Measurements from ENCODE around the gene PLCH2. TPM values are rescaled to one million over a fixed set of nuclear protein-coding genes. Genes with fewer than 3 reads are reported as not detected.

PLCH2 gene
- total and polyA plus RNA-seq, 2 of the 13 experiments (the other 11 are each of a cell fraction or from before 2014, with no cell fraction given): 0.15 to 0.67 TPM

DNA sequence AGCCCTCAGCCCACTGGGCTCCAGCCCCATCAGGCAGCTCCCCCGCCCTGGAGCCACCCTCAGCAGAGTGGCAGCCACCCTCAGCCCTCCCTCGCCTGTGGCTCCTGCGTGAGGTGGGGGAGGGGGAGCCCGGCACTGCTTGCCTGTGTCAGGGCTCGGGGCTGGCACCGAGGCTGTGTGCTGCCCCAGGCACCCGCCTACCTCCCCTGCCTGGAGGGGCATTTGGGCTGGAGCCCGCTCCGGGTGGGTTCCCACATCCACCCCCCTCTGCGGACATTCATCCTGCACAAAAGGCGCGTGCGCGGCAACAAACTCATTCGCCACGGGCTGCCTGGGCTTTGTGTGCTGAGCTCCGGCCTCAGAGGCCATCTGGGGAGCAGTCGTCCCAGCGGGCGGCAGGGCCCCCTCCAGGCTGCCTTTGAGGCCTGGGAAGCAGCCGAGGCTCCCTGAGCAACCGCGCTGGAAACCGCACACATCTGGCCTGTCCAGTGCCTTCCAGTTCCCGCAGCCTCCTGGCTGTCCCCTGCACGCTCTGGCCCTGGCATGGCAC is 67.5 kb downstream of the PLCH2 start (continued):
- TF ChIP-seq ZNF318 (CRISPR knock-in tag; IDR thresholded peaks at IDR 0.05) (no peak), ZFP36 (IDR thresholded peaks at IDR 0.05; ENCODE audit: borderline replicate concordance, low read depth, low read length, partially characterized antibody) (no peak), ZBTB7A (CRISPR knock-in tag; IDR thresholded peaks at IDR 0.05) (peak; percentile 17; the same call in 1 of the 2 replicates), ZBTB34 (CRISPR knock-in tag; IDR thresholded peaks at IDR 0.05) (no peak), GMEB1 (CRISPR knock-in tag; IDR thresholded peaks at IDR 0.05; ENCODE audit: borderline replicate concordance) (no peak; the same call in 1 of the 2 replicates), CHD4 (IDR thresholded peaks at IDR 0.05; ENCODE audit: borderline replicate concordance, low read length) (no peak), PHF21A (CRISPR knock-in tag; IDR thresholded peaks at IDR 0.05) (0 out of 2 replicates have a peak, but pooled peaks have one; percentile 38), TARDBP (CRISPR knock-in tag; IDR thresholded peaks at IDR 0.05) (no peak), ZMYM4 (CRISPR knock-in tag; IDR thresholded peaks at IDR 0.05) (no peak), NFYC (CRISPR knock-in tag; IDR thresholded peaks at IDR 0.05) (no peak), NR1H2 (CRISPR knock-in tag; IDR thresholded peaks at IDR 0.05; ENCODE audit: borderline replicate concordance, low read depth) (no peak), FOSL2 (CRISPR knock-in tag; IDR thresholded peaks at IDR 0.05) (0 out of 2 replicates have a peak, but pooled peaks have one; percentile 9), MXD4 (CRISPR knock-in tag; IDR thresholded peaks at IDR 0.05) (no peak)
- TF ChIP-seq, protein P1, sequence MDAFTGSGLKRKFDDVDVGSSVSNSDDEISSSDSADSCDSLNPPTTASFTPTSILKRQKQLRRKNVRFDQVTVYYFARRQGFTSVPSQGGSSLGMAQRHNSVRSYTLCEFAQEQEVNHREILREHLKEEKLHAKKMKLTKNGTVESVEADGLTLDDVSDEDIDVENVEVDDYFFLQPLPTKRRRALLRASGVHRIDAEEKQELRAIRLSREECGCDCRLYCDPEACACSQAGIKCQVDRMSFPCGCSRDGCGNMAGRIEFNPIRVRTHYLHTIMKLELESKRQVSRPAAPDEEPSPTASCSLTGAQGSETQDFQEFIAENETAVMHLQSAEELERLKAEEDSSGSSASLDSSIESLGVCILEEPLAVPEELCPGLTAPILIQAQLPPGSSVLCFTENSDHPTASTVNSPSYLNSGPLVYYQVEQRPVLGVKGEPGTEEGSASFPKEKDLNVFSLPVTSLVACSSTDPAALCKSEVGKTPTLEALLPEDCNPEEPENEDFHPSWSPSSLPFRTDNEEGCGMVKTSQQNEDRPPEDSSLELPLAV (CRISPR knock-in tag; conservative IDR thresholded peaks at IDR 0.05; ENCODE audit: low read depth): no peak

Data from HepG2 (cell line).